A549 (cell line): ENCODE data around the gene POLK.

Experiments used
- BHLHE40 ChIP-seq: IDR thresholded peaks from 2 replicates; pipeline ENCODE4 v1.6.1; 2012; ENCODE audit warnings: low read depth, low read length, inconsistent platforms
- CBX2 ChIP-seq: fragments of 200-600 bp; sonication (generic); IDR thresholded peaks from 2 replicates; pipeline ENCODE4 v1.6.1; 2016; ENCODE audit warnings: low read depth, mild to moderate bottlenecking, borderline replicate concordance
- EP300 ChIP-seq, 2 experiments: fragments of >200 bp; sonication (Bioruptor Twin); formaldehyde crosslinking; IDR thresholded peaks; 2 replicates in 1 of 2; 3 replicates in 1 of 2; pipeline ENCODE4 v1.6.1; 2016 to 2017
- ESRRA ChIP-seq: fragments of 150-350 bp; IDR thresholded peaks from 2 replicates; pipeline ENCODE4 v1.6.1; 2014; ENCODE audit warnings: mild to moderate bottlenecking, low read length, borderline replicate concordance
- HOXB13 ChIP-seq: fragments of 250-450 bp; sonication (Bioruptor Pico); IDR thresholded peaks from 2 replicates; pipeline ENCODE4 v1.5.0; 2020; ENCODE audit warnings: low read depth, mild to moderate bottlenecking, moderate library complexity
- JUN ChIP-seq, 2 experiments: fragments of >200 bp; sonication (Bioruptor Twin); formaldehyde crosslinking; IDR thresholded peaks; 2 replicates in 1 of 2; 3 replicates in 1 of 2; pipeline ENCODE4 v1.6.1; 2016 to 2017
- JUNB ChIP-seq: fragments of >200 bp; sonication (Bioruptor Twin); formaldehyde crosslinking; IDR thresholded peaks from 2 replicates; pipeline ENCODE4 v1.6.1; 2016
- RCOR1 ChIP-seq: fragments of 150-350 bp; IDR thresholded peaks from 2 replicates; pipeline ENCODE4 v1.6.1; 2014; ENCODE audit warnings: antibody characterized with exemption, low read length, low read depth
- TF ChIP-seq, protein P1 (sequence below): fragments of >200 bp; sonication (Bioruptor Twin); formaldehyde crosslinking; IDR thresholded peaks from 3 replicates; pipeline ENCODE4 v1.5.1; 2016
- TF ChIP-seq, protein P2 (sequence below): IDR thresholded peaks from 2 replicates; pipeline ENCODE4 v1.6.1; 2012; ENCODE audit warnings: low read depth, borderline replicate concordance

DNA sequence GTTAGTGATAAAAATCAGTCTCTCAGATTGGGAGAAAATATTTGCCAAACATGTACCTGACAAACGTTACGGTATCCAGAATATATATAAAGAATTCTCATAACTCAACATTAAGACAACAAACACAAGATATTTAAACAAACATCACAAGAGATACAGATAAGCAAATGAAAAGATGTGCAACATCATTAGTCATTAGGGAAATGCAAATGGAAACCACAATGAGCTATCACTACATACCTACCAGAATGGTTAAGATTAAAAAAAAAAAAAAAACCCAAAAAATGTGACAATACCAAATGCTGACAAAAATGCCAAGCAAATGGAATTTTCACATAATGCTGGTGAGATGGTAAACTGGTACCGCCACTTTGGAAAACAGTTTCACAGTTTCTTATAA lies 15.7 kb upstream of the POLK start:
- no peak for TF ChIP-seq RCOR1
- TF ChIP-seq JUN (IDR thresholded peaks at IDR 0.05): no peak
- TF ChIP-seq, protein P1, sequence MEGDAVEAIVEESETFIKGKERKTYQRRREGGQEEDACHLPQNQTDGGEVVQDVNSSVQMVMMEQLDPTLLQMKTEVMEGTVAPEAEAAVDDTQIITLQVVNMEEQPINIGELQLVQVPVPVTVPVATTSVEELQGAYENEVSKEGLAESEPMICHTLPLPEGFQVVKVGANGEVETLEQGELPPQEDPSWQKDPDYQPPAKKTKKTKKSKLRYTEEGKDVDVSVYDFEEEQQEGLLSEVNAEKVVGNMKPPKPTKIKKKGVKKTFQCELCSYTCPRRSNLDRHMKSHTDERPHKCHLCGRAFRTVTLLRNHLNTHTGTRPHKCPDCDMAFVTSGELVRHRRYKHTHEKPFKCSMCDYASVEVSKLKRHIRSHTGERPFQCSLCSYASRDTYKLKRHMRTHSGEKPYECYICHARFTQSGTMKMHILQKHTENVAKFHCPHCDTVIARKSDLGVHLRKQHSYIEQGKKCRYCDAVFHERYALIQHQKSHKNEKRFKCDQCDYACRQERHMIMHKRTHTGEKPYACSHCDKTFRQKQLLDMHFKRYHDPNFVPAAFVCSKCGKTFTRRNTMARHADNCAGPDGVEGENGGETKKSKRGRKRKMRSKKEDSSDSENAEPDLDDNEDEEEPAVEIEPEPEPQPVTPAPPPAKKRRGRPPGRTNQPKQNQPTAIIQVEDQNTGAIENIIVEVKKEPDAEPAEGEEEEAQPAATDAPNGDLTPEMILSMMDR: no peak
- TF ChIP-seq, protein P2, sequence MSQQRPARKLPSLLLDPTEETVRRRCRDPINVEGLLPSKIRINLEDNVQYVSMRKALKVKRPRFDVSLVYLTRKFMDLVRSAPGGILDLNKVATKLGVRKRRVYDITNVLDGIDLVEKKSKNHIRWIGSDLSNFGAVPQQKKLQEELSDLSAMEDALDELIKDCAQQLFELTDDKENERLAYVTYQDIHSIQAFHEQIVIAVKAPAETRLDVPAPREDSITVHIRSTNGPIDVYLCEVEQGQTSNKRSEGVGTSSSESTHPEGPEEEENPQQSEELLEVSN: no peak
- no peak for TF ChIP-seq BHLHE40
- TF ChIP-seq ESRRA: no peak
- no peak for TF ChIP-seq CBX2
- no peak for TF ChIP-seq HOXB13
- TF ChIP-seq JUNB: no peak
- no peak for TF ChIP-seq EP300 (IDR thresholded peaks at IDR 0.05)
